ENCODE results near the gene RO60.

Gene RO60

DNA sequence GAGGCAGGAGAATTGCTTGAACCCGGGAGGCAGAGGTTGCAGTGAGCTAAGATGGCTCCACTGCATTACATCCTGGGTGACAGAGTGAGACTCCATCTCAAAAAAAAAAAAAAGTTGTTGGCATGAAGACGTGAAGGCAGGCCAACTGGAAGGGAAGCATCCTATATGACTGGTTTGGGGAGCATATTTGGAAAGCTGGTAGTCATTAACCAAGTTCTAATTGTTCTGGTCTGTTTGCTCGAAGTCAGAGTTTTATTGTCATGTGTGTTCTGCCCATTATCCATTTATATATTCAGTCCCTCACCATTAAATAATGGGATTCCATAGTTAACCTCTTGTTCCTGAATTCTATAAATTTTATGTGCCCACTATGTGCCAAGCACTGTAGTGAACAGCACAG, 49.1 kb downstream of the RO60 start:
- H3K79me2 ChIP-seq (ENCODE audit: low read length) = peaks cover 14% of the 10 kb centered on the region
- H3K9me3 ChIP-seq (replicated peaks; ENCODE audit: insufficient read depth, low read length) = no peaks in the 10 kb centered on the region
- no peak overlapping the region for H3K4me2 ChIP-seq (ENCODE audit: low read depth, low read length)
- H3K4me1 ChIP-seq (ENCODE audit: low read length) = peaks cover 28% of the 10 kb centered on the region
- no peak overlapping the region for H3K27ac ChIP-seq (ENCODE audit: low read length)
- no peak overlapping the region for H3K4me3 ChIP-seq (ENCODE audit: low read length)
- no peaks in the 10 kb centered on the region for H3K36me3 ChIP-seq (replicated peaks; ENCODE audit: insufficient read depth, low read length)
- H4K20me1 ChIP-seq (ENCODE audit: insufficient read depth, low read length) = no peaks in the 10 kb centered on the region
- no peak overlapping the region for H2AFZ ChIP-seq (ENCODE audit: low read length)
- H3F3A ChIP-seq (ENCODE audit: insufficient read depth, low read length) = peaks cover 23% of the 10 kb centered on the region
- no peak for DNase-seq
- H3K9ac ChIP-seq (ENCODE audit: low read length) = no peak overlapping the region
- H3K9me2 ChIP-seq (replicated peaks; ENCODE audit: insufficient read depth, low read length) = no peaks in the 10 kb centered on the region
- no peak for TF ChIP-seq EZH2 (optimal IDR thresholded peaks at IDR 0.05; ENCODE audit: low read depth, low read length)
- TF ChIP-seq EZH2phosphoT487 (IDR thresholded peaks at IDR 0.05; ENCODE audit: low read length) = no peak
- TF ChIP-seq, protein P1, sequence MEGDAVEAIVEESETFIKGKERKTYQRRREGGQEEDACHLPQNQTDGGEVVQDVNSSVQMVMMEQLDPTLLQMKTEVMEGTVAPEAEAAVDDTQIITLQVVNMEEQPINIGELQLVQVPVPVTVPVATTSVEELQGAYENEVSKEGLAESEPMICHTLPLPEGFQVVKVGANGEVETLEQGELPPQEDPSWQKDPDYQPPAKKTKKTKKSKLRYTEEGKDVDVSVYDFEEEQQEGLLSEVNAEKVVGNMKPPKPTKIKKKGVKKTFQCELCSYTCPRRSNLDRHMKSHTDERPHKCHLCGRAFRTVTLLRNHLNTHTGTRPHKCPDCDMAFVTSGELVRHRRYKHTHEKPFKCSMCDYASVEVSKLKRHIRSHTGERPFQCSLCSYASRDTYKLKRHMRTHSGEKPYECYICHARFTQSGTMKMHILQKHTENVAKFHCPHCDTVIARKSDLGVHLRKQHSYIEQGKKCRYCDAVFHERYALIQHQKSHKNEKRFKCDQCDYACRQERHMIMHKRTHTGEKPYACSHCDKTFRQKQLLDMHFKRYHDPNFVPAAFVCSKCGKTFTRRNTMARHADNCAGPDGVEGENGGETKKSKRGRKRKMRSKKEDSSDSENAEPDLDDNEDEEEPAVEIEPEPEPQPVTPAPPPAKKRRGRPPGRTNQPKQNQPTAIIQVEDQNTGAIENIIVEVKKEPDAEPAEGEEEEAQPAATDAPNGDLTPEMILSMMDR (IDR thresholded peaks at IDR 0.05; ENCODE audit: low read length) = no peak
- H3K27me3 ChIP-seq (replicated peaks; ENCODE audit: insufficient read depth, low read length) = no peaks in the 10 kb centered on the region

All from MM.1S (cell line).